Neural crest cell (in vitro differentiated cells): Measurements from ENCODE around the gene HDAC3. TPM values are rescaled to one million over a fixed set of nuclear protein-coding genes. Genes with fewer than 3 reads are reported as not detected.
A peak's percentile ranks its signal among the peaks of the same experiment; 100 is the strongest.
"Not testable (repeated sequence)": the region's sequence is repeated elsewhere in the genome, so short reads cannot be mapped to it uniquely, and the experiment has no call there.

Experiments
- DNase-seq: peaks from one replicate; pipeline ENCODE4 v3.0.0; 2021; ENCODE audit warnings: low read depth, mixed read lengths, low spot score
- H3K27ac Mint-ChIP-seq: one replicate; pipeline ENCODE4 v1.8.0; 2021; ENCODE audit warnings: mild to moderate bottlenecking, mixed read lengths; ENCODE audit not compliant: unreplicated experiment
- H3K27me3 Mint-ChIP-seq: 2 replicates; pipeline ENCODE4 v1.8.0; 2021; ENCODE audit warnings: low read depth, mild to moderate bottlenecking, mixed read lengths
- H3K36me3 Mint-ChIP-seq: 2 replicates; pipeline ENCODE4 v1.8.0; 2021; ENCODE audit warnings: low read depth, mild to moderate bottlenecking, mixed read lengths
- H3K4me1 Mint-ChIP-seq: 2 replicates; pipeline ENCODE4 v1.8.0; 2021; ENCODE audit warnings: mixed read lengths
- H3K4me3 Mint-ChIP-seq: one replicate; pipeline ENCODE4 v1.8.0; 2021; ENCODE audit warnings: mild to moderate bottlenecking, mixed read lengths
- H3K9me3 Mint-ChIP-seq: 2 replicates; pipeline ENCODE4 v1.8.0; 2021; ENCODE audit warnings: mixed read lengths
- CTCF ChIP-seq: fragments of 200-600 bp; sonication (generic); conservative IDR thresholded peaks from 2 replicates; pipeline ENCODE4 v1.5.0; 2021; ENCODE audit warnings: antibody characterized with exemption, mild to moderate bottlenecking
- total RNA-seq: library from RNA; stranded (reverse); gene quantifications from 2 replicates; pipeline ENCODE4 v1.2.1, GENCODE V29; 2021

Gene HDAC3
- total RNA-seq, 1 donor from 2014 or later, result 114 TPM

- Mint-ChIP-seq H3K36me3 (peaks cover 3% of the 10 kb centered on the region), H3K27ac (no peak overlapping the region), H3K9me3 (no peaks in the 10 kb centered on the region), H3K27me3 (no peaks in the 10 kb centered on the region), H3K4me1 (peaks cover 31% of the 10 kb centered on the region), H3K4me3 (peak overlapping the region; percentile 97)
- no peak for TF ChIP-seq CTCF
- DNase-seq, result no peak
Measured at GRCh38 chr5:141617128-141617527, 19.5 kb downstream of the HDAC3 start.

GRCh38 chr5:141615991-141616720 lies 20.5 kb downstream of the HDAC3 start:
- H3K4me1 Mint-ChIP-seq, result peaks cover 36% of the 10 kb centered on the region

GRCh38 chr5:141613344-141613743 lies 23.3 kb downstream of the HDAC3 start:
- H3K4me3 Mint-ChIP-seq, result no peak overlapping the region
- H3K36me3 Mint-ChIP-seq, result no peaks in the 10 kb centered on the region
- no peak for TF ChIP-seq CTCF
- H3K27ac Mint-ChIP-seq, result no peak overlapping the region
- peaks cover 36% of the 10 kb centered on the region for H3K4me1 Mint-ChIP-seq
- no peak for DNase-seq
- no peaks in the 10 kb centered on the region for H3K27me3 Mint-ChIP-seq
- H3K9me3 Mint-ChIP-seq, result no peaks in the 10 kb centered on the region

More at GRCh38 chr5:141615991-141616720, 20.5 kb downstream of the HDAC3 start:
- Mint-ChIP-seq H3K27me3 (no peaks in the 10 kb centered on the region), H3K36me3 (no peaks in the 10 kb centered on the region), H3K4me3 (peak overlapping the region; percentile 97), H3K9me3 (no peaks in the 10 kb centered on the region), H3K27ac (no peak overlapping the region)
- DNase-seq, result no peak
- TF ChIP-seq CTCF, result no peak

GRCh38 chr5:141611289-141611688 lies 25.4 kb downstream of the HDAC3 start:
- no peaks in the 10 kb centered on the region for H3K36me3 Mint-ChIP-seq
- DNase-seq, result no peak
- H3K27me3 Mint-ChIP-seq, result no peaks in the 10 kb centered on the region
- H3K4me1 Mint-ChIP-seq, result peaks cover 16% of the 10 kb centered on the region
- TF ChIP-seq CTCF, result no peak
- no peak overlapping the region for H3K4me3 Mint-ChIP-seq
- H3K9me3 Mint-ChIP-seq, result no peaks in the 10 kb centered on the region
- H3K27ac Mint-ChIP-seq, result peak overlapping the region; percentile 44

GRCh38 chr5:141609921-141610320 lies 26.7 kb downstream of the HDAC3 start:
- not testable (repeated sequence) for H3K9me3 Mint-ChIP-seq, H3K4me3 Mint-ChIP-seq, H3K27me3 Mint-ChIP-seq, H3K36me3 Mint-ChIP-seq, DNase-seq, H3K27ac Mint-ChIP-seq, H3K4me1 Mint-ChIP-seq

- Mint-ChIP-seq H3K4me3 (no peak overlapping the region), H3K36me3 (no peaks in the 10 kb centered on the region), H3K27me3 (no peaks in the 10 kb centered on the region), H3K9me3 (no peaks in the 10 kb centered on the region), H3K4me1 (peaks cover 15% of the 10 kb centered on the region), H3K27ac (no peak overlapping the region)
- no peak for DNase-seq
- TF ChIP-seq CTCF, result no peak
Measured at GRCh38 chr5:141609044-141609443, 27.6 kb downstream of the HDAC3 start.
